PC-9 (cell line): Measurements from ENCODE around the gene LAMTOR3.

Experiments
- EZH2 ChIP-seq: fragments of 200-600 bp; sonication (generic); IDR thresholded peaks from 2 replicates; pipeline ENCODE4 v1.8.0; 2017; ENCODE audit warnings: antibody characterized with exemption, low read depth
- TF ChIP-seq, protein P1 (sequence below): fragments of 200-600 bp; sonication (generic); conservative IDR thresholded peaks from 2 replicates; pipeline ENCODE4 v1.6.1; 2017; ENCODE audit warnings: mixed run types, antibody characterized with exemption, mild to moderate bottlenecking, moderate library complexity

DNA sequence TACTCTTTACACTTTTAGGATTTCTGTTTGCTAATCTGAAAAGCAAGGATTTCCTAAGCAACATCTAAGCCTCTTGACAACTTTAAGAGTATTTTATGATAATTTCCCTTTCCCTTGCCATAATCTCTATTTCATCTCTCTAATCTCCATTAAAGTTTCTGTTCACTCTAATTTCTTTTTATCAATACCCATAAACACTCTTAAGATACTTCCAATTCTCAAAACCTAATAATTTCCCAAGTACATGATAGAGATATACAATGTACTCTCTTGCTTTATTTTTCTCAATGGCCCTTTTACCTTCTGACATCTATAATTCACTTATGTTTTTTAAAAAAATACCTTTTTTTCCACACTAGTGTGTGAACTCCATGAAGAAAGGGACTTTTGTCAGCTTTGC, 50.8 kb downstream of the LAMTOR3 start:
- no peak for TF ChIP-seq EZH2
- TF ChIP-seq, protein P1, sequence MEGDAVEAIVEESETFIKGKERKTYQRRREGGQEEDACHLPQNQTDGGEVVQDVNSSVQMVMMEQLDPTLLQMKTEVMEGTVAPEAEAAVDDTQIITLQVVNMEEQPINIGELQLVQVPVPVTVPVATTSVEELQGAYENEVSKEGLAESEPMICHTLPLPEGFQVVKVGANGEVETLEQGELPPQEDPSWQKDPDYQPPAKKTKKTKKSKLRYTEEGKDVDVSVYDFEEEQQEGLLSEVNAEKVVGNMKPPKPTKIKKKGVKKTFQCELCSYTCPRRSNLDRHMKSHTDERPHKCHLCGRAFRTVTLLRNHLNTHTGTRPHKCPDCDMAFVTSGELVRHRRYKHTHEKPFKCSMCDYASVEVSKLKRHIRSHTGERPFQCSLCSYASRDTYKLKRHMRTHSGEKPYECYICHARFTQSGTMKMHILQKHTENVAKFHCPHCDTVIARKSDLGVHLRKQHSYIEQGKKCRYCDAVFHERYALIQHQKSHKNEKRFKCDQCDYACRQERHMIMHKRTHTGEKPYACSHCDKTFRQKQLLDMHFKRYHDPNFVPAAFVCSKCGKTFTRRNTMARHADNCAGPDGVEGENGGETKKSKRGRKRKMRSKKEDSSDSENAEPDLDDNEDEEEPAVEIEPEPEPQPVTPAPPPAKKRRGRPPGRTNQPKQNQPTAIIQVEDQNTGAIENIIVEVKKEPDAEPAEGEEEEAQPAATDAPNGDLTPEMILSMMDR: no peak
